Stomach (tissue), 4 donors: ENCODE measurements around the gene DHX57.

Experiments
- CTCF ChIP-seq, 7 experiments: fragments of 450-650 bp in 4 of 7; fragments of 200-600 bp in 3 of 7; sonication (generic) in 3 of 7; IDR thresholded peaks; one replicate each; pipeline ENCODE4 v1.5.1; 2016 to 2019; ENCODE audit warnings: antibody characterized with exemption in 7 of 7, control low read depth in 2 of 7, mild to moderate bottlenecking in 1 of 7
- POLR2A ChIP-seq, 4 donors: fragments of 450-650 bp; IDR thresholded peaks; one replicate each; pipeline ENCODE4 v1.6.1; 2016; ENCODE audit warnings: antibody characterized with exemption in 4 of 4, control low read depth in 2 of 4, mild to moderate bottlenecking in 1 of 4, moderate library complexity in 1 of 4

GRCh38 chr2:38788306-38788705, 87.4 kb downstream of the DHX57 start:
- TF ChIP-seq POLR2A (IDR thresholded peaks at IDR 0.05): no peak
- TF ChIP-seq CTCF (IDR thresholded peaks at IDR 0.05): no peak
